ENCODE data around the gene ENTPD6. TPM values are rescaled to one million over a fixed set of nuclear protein-coding genes. Genes with fewer than 3 reads are reported as not detected.

Gene ENTPD6
- total RNA-seq, 1 donor: 50.7 TPM

GRCh38 chr20:25197183-25197869 is 1.8 kb downstream of the ENTPD6 start:
- H3K4me3 ChIP-seq (ENCODE audit: insufficient read depth, low read length): peak overlapping the region; percentile 95
- DNase-seq (ENCODE audit: insufficient read length, low spot score, missing footprints): no peak
- H2AFZ ChIP-seq (ENCODE audit: low read length): no peak overlapping the region
- no peaks in the 10 kb centered on the region for H3K9me3 ChIP-seq (ENCODE audit: low read depth, low read length)
- H3K79me2 ChIP-seq (ENCODE audit: insufficient read depth, low read length): peaks cover 66% of the 10 kb centered on the region
- H3K27ac ChIP-seq (ENCODE audit: low read depth, low read length): no peak overlapping the region
- peak overlapping the region; percentile 98 for H3K4me2 ChIP-seq (ENCODE audit: insufficient read depth, low read length)
- H3K27me3 ChIP-seq (ENCODE audit: insufficient read depth, low read length): peaks cover 2% of the 10 kb centered on the region
- H3K36me3 ChIP-seq (ENCODE audit: insufficient read depth, low read length): peaks cover 3% of the 10 kb centered on the region
- peaks cover 17% of the 10 kb centered on the region for H3K4me1 ChIP-seq (ENCODE audit: insufficient read depth, low read length)
- TF ChIP-seq CTCF (IDR thresholded peaks at IDR 0.05; ENCODE audit: extremely low read depth, low read depth, low read length): no peak
- peaks cover 9% of the 10 kb centered on the region for H4K20me1 ChIP-seq (ENCODE audit: insufficient read depth, low read length)

- Histone ChIP-seq H3K4me1 (ENCODE audit: insufficient read depth, low read length) (peaks cover 17% of the 10 kb centered on the region), H3K27ac (ENCODE audit: low read depth, low read length) (no peak overlapping the region), H3K4me2 (ENCODE audit: insufficient read depth, low read length) (no peak overlapping the region), H3K4me3 (ENCODE audit: insufficient read depth, low read length) (no peak overlapping the region), H4K20me1 (ENCODE audit: insufficient read depth, low read length) (peaks cover 9% of the 10 kb centered on the region), H3K36me3 (ENCODE audit: insufficient read depth, low read length) (peaks cover 3% of the 10 kb centered on the region), H3K79me2 (ENCODE audit: insufficient read depth, low read length) (peaks cover 71% of the 10 kb centered on the region), H2AFZ (ENCODE audit: low read length) (no peak overlapping the region), H3K27me3 (ENCODE audit: insufficient read depth, low read length) (no peaks in the 10 kb centered on the region), H3K9me3 (ENCODE audit: low read depth, low read length) (no peaks in the 10 kb centered on the region)
- DNase-seq (ENCODE audit: insufficient read length, low spot score, missing footprints): no peak
- no peak for TF ChIP-seq CTCF (IDR thresholded peaks at IDR 0.05; ENCODE audit: extremely low read depth, low read depth, low read length)
Measured at GRCh38 chr20:25197870-25198190, 2.3 kb downstream of the ENTPD6 start.

GRCh38 chr20:25198663-25199383 is 3.3 kb downstream of the ENTPD6 start:
- TF ChIP-seq CTCF (IDR thresholded peaks at IDR 0.05; ENCODE audit: extremely low read depth, low read depth, low read length): no peak
- no peak overlapping the region for H3K4me3 ChIP-seq (ENCODE audit: insufficient read depth, low read length)
- DNase-seq (ENCODE audit: insufficient read length, low spot score, missing footprints): no peak
- H3K4me1 ChIP-seq (ENCODE audit: insufficient read depth, low read length): peaks cover 17% of the 10 kb centered on the region
- no peak overlapping the region for H3K4me2 ChIP-seq (ENCODE audit: insufficient read depth, low read length)
- H3K27me3 ChIP-seq (ENCODE audit: insufficient read depth, low read length): no peaks in the 10 kb centered on the region
- H2AFZ ChIP-seq (ENCODE audit: low read length): no peak overlapping the region
- H3K9me3 ChIP-seq (ENCODE audit: low read depth, low read length): no peaks in the 10 kb centered on the region
- peaks cover 11% of the 10 kb centered on the region for H4K20me1 ChIP-seq (ENCODE audit: insufficient read depth, low read length)
- no peak overlapping the region for H3K27ac ChIP-seq (ENCODE audit: low read depth, low read length)
- peaks cover 3% of the 10 kb centered on the region for H3K36me3 ChIP-seq (ENCODE audit: insufficient read depth, low read length)
- H3K79me2 ChIP-seq (ENCODE audit: insufficient read depth, low read length): peaks cover 81% of the 10 kb centered on the region

- Histone ChIP-seq H2AFZ (ENCODE audit: low read length) (no peak overlapping the region), H3K4me3 (ENCODE audit: insufficient read depth, low read length) (no peak overlapping the region), H3K27ac (ENCODE audit: low read depth, low read length) (no peak overlapping the region), H3K27me3 (ENCODE audit: insufficient read depth, low read length) (no peaks in the 10 kb centered on the region), H3K4me1 (ENCODE audit: insufficient read depth, low read length) (peaks cover 17% of the 10 kb centered on the region), H3K36me3 (ENCODE audit: insufficient read depth, low read length) (peaks cover 3% of the 10 kb centered on the region), H3K9me3 (ENCODE audit: low read depth, low read length) (no peaks in the 10 kb centered on the region), H3K4me2 (ENCODE audit: insufficient read depth, low read length) (no peak overlapping the region), H3K79me2 (ENCODE audit: insufficient read depth, low read length) (peaks cover 89% of the 10 kb centered on the region), H4K20me1 (ENCODE audit: insufficient read depth, low read length) (peaks cover 14% of the 10 kb centered on the region)
- DNase-seq (ENCODE audit: insufficient read length, low spot score, missing footprints): no peak
- no peak for TF ChIP-seq CTCF (IDR thresholded peaks at IDR 0.05; ENCODE audit: extremely low read depth, low read depth, low read length)
Measured at GRCh38 chr20:25199473-25200260, 4.2 kb downstream of the ENTPD6 start.

Measured in osteoblast (primary cell).